ENCODE data around the gene ELMO1. TPM values are rescaled to one million over a fixed set of nuclear protein-coding genes. Genes with fewer than 3 reads are reported as not detected.

The ELMO1 gene
- total RNA-seq, 2 donors from 2014 or later = 160 to 169 TPM

GRCh38 chr7:36880108-36880507 lies 568.6 kb downstream of the ELMO1 start:
- H3K9me3 ChIP-seq (ENCODE audit: control insufficient read depth, low read length, poor library complexity, severe bottlenecking) = no peaks in the 10 kb centered on the region
- DNase-seq (no peak), ATAC-seq (no peak)
- H3K27me3 Mint-ChIP-seq = no peaks in the 10 kb centered on the region
- H3K4me3 Mint-ChIP-seq = no peak overlapping the region
- H3K27ac Mint-ChIP-seq = peak overlapping the region; percentile 29
- peaks cover 9% of the 10 kb centered on the region for H3K36me3 Mint-ChIP-seq (ENCODE audit: low read depth)
- H3K4me1 Mint-ChIP-seq = peaks cover 7% of the 10 kb centered on the region

- Mint-ChIP-seq H3K4me3 (no peak overlapping the region), H3K36me3 (ENCODE audit: low read depth) (peaks cover 10% of the 10 kb centered on the region), H3K27me3 (no peaks in the 10 kb centered on the region), H3K4me1 (peaks cover 7% of the 10 kb centered on the region), H3K27ac (no peak overlapping the region)
- no peaks in the 10 kb centered on the region for H3K9me3 ChIP-seq (ENCODE audit: control insufficient read depth, low read length, poor library complexity, severe bottlenecking)
- ATAC-seq (no peak), DNase-seq (no peak)
Measured at GRCh38 chr7:36879021-36879420, 569.6 kb downstream of the ELMO1 start.

GRCh38 chr7:36878288-36878687 lies 570.4 kb downstream of the ELMO1 start:
- Mint-ChIP-seq H3K27me3 (no peaks in the 10 kb centered on the region), H3K4me3 (no peak overlapping the region), H3K36me3 (ENCODE audit: low read depth) (peaks cover 10% of the 10 kb centered on the region), H3K4me1 (peaks cover 7% of the 10 kb centered on the region), H3K27ac (no peak overlapping the region)
- no peak for DNase-seq
- ATAC-seq = no peak
- no peaks in the 10 kb centered on the region for H3K9me3 ChIP-seq (ENCODE audit: control insufficient read depth, low read length, poor library complexity, severe bottlenecking)

- DNase-seq = no peak
- ATAC-seq = no peak
- no peaks in the 10 kb centered on the region for H3K9me3 ChIP-seq (ENCODE audit: control insufficient read depth, low read length, poor library complexity, severe bottlenecking)
- Mint-ChIP-seq H3K4me1 (peaks cover 5% of the 10 kb centered on the region), H3K27me3 (no peaks in the 10 kb centered on the region), H3K4me3 (no peak overlapping the region), H3K27ac (no peak overlapping the region), H3K36me3 (ENCODE audit: low read depth) (peaks cover 14% of the 10 kb centered on the region)
Measured at GRCh38 chr7:36875794-36876193, 572.9 kb downstream of the ELMO1 start.

GRCh38 chr7:36874041-36874440 lies 574.6 kb downstream of the ELMO1 start:
- H3K27ac Mint-ChIP-seq = no peak overlapping the region
- no peaks in the 10 kb centered on the region for H3K27me3 Mint-ChIP-seq
- peaks cover 20% of the 10 kb centered on the region for H3K36me3 Mint-ChIP-seq (ENCODE audit: low read depth)
- H3K4me3 Mint-ChIP-seq = no peak overlapping the region
- peaks cover 8% of the 10 kb centered on the region for H3K4me1 Mint-ChIP-seq
- DNase-seq (no peak), ATAC-seq (no peak)
- H3K9me3 ChIP-seq (ENCODE audit: control insufficient read depth, low read length, poor library complexity, severe bottlenecking) = no peaks in the 10 kb centered on the region

- Mint-ChIP-seq H3K27ac (no peak overlapping the region), H3K4me1 (peaks cover 23% of the 10 kb centered on the region), H3K36me3 (ENCODE audit: low read depth) (peaks cover 25% of the 10 kb centered on the region), H3K27me3 (no peaks in the 10 kb centered on the region), H3K4me3 (no peak overlapping the region)
- ATAC-seq = no peak
- no peaks in the 10 kb centered on the region for H3K9me3 ChIP-seq (ENCODE audit: control insufficient read depth, low read length, poor library complexity, severe bottlenecking)
- DNase-seq = no peak
Measured at GRCh38 chr7:36871863-36872262, 576.8 kb downstream of the ELMO1 start.

- no peaks in the 10 kb centered on the region for H3K27me3 Mint-ChIP-seq
- H3K27ac Mint-ChIP-seq = no peak overlapping the region
- DNase-seq (no peak), ATAC-seq (no peak)
- H3K36me3 Mint-ChIP-seq (ENCODE audit: low read depth) = peaks cover 25% of the 10 kb centered on the region
- no peak overlapping the region for H3K4me3 Mint-ChIP-seq
- H3K4me1 Mint-ChIP-seq = peaks cover 28% of the 10 kb centered on the region
- no peaks in the 10 kb centered on the region for H3K9me3 ChIP-seq (ENCODE audit: control insufficient read depth, low read length, poor library complexity, severe bottlenecking)
Measured at GRCh38 chr7:36871355-36871738, 577.3 kb downstream of the ELMO1 start.

- Mint-ChIP-seq H3K4me3 (no peak overlapping the region), H3K36me3 (ENCODE audit: low read depth) (peaks cover 25% of the 10 kb centered on the region), H3K27ac (peak overlapping the region; percentile 24), H3K4me1 (peaks cover 31% of the 10 kb centered on the region), H3K27me3 (no peaks in the 10 kb centered on the region)
- no peak for DNase-seq
- no peaks in the 10 kb centered on the region for H3K9me3 ChIP-seq (ENCODE audit: control insufficient read depth, low read length, poor library complexity, severe bottlenecking)
- ATAC-seq = no peak
Measured at GRCh38 chr7:36870625-36871354, 577.9 kb downstream of the ELMO1 start.

- H3K36me3 Mint-ChIP-seq (ENCODE audit: low read depth) = peaks cover 29% of the 10 kb centered on the region
- no peaks in the 10 kb centered on the region for H3K9me3 ChIP-seq (ENCODE audit: control insufficient read depth, low read length, poor library complexity, severe bottlenecking)
- peaks cover 42% of the 10 kb centered on the region for H3K4me1 Mint-ChIP-seq
- peak overlapping the region; percentile 87 for H3K27ac Mint-ChIP-seq
- no peaks in the 10 kb centered on the region for H3K27me3 Mint-ChIP-seq
- ATAC-seq (no peak), DNase-seq (no peak)
- H3K4me3 Mint-ChIP-seq = no peak overlapping the region
Measured at GRCh38 chr7:36868727-36869411, 579.8 kb downstream of the ELMO1 start.

GRCh38 chr7:36865019-36865418 lies 583.6 kb downstream of the ELMO1 start:
- H3K4me1 Mint-ChIP-seq = peaks cover 40% of the 10 kb centered on the region
- H3K27ac Mint-ChIP-seq = peak overlapping the region; percentile 6
- H3K4me3 Mint-ChIP-seq = no peak overlapping the region
- DNase-seq (no peak), ATAC-seq (peak; percentile 74)
- peaks cover 19% of the 10 kb centered on the region for H3K36me3 Mint-ChIP-seq (ENCODE audit: low read depth)
- H3K9me3 ChIP-seq (ENCODE audit: control insufficient read depth, low read length, poor library complexity, severe bottlenecking) = no peaks in the 10 kb centered on the region
- no peaks in the 10 kb centered on the region for H3K27me3 Mint-ChIP-seq

- H3K4me1 Mint-ChIP-seq = peaks cover 37% of the 10 kb centered on the region
Measured at GRCh38 chr7:36863901-36864701, 584.6 kb downstream of the ELMO1 start.

GRCh38 chr7:36862771-36863261 lies 585.8 kb downstream of the ELMO1 start:
- no peak for DNase-seq
- Mint-ChIP-seq H3K27ac (no peak overlapping the region), H3K36me3 (ENCODE audit: low read depth) (peaks cover 18% of the 10 kb centered on the region), H3K27me3 (no peaks in the 10 kb centered on the region), H3K4me3 (no peak overlapping the region), H3K4me1 (peaks cover 31% of the 10 kb centered on the region)
- no peak for ATAC-seq
- H3K9me3 ChIP-seq (ENCODE audit: control insufficient read depth, low read length, poor library complexity, severe bottlenecking) = no peaks in the 10 kb centered on the region

More at GRCh38 chr7:36863901-36864701, 584.6 kb downstream of the ELMO1 start:
- Mint-ChIP-seq H3K27ac (peak overlapping the region; percentile 53), H3K4me3 (no peak overlapping the region), H3K36me3 (ENCODE audit: low read depth) (peaks cover 19% of the 10 kb centered on the region), H3K27me3 (no peaks in the 10 kb centered on the region)
- H3K9me3 ChIP-seq (ENCODE audit: control insufficient read depth, low read length, poor library complexity, severe bottlenecking) = no peaks in the 10 kb centered on the region
- DNase-seq (no peak), ATAC-seq (no peak)

- H3K9me3 ChIP-seq (ENCODE audit: control insufficient read depth, low read length, poor library complexity, severe bottlenecking) = no peaks in the 10 kb centered on the region
- Mint-ChIP-seq H3K27ac (no peak overlapping the region), H3K4me3 (no peak overlapping the region), H3K27me3 (no peaks in the 10 kb centered on the region), H3K4me1 (peaks cover 21% of the 10 kb centered on the region), H3K36me3 (ENCODE audit: low read depth) (peaks cover 18% of the 10 kb centered on the region)
- DNase-seq (no peak), ATAC-seq (no peak)
Measured at GRCh38 chr7:36861656-36862055, 587.0 kb downstream of the ELMO1 start.

All from T-helper 17 cell (primary cell).